Endometrial microvascular endothelial cells (primary cell): ENCODE data around the gene CHIC2. TPM values are rescaled to one million over a fixed set of nuclear protein-coding genes. Genes with fewer than 3 reads are reported as not detected.

ENCODE experiments used
- in situ Hi-C: cut with HindIII; loops from 2 replicates; pipeline ENCODE4 v1.10.0; 2017; ENCODE audit warnings: low sequenced_read_pairs, low pct_unique_long_range_greater_than_20kb; ENCODE audit errors: inconsistent ontology term
- total RNA-seq: library from RNA; depleted of rRNA; stranded (reverse); fragments of >200 nt; gene quantifications from one replicate; pipeline ENCODE4 v1.2.3, GENCODE V29; 2015; ENCODE audit errors: inconsistent ontology term

The CHIC2 gene
- total RNA-seq, 1 donor from 2014 or later = 39.5 TPM

GRCh38 chr4:53981066-53981465, 83.3 kb downstream of the CHIC2 start:
- in situ Hi-C loops = no loop called here

- in situ Hi-C loops = no loop called here
Observed at GRCh38 chr4:53974561-53974960, 89.8 kb downstream of the CHIC2 start.

- in situ Hi-C loops = no loop called here
Observed at GRCh38 chr4:53967986-53968385, 96.4 kb downstream of the CHIC2 start.

- in situ Hi-C loops = no loop called here
Observed at GRCh38 chr4:53963781-53964180, 100.6 kb downstream of the CHIC2 start.

- in situ Hi-C loops = no loop called here
Observed at GRCh38 chr4:53963336-53963735, 101.1 kb downstream of the CHIC2 start.

- in situ Hi-C loops = no loop called here
Observed at GRCh38 chr4:53962516-53963225, 101.7 kb downstream of the CHIC2 start.

- in situ Hi-C loops = no loop called here
Observed at GRCh38 chr4:53961351-53961750, 103.1 kb downstream of the CHIC2 start.

GRCh38 chr4:53960843-53961242, 103.6 kb downstream of the CHIC2 start:
- in situ Hi-C loops = no loop called here

Other genes starting within 250 kb of the CHIC2 start
- gene GSX2, start 35.6 kb upstream of the CHIC2 start, total RNA-seq = not detected
- 0.46 TPM for gene PDGFRA, start 164.7 kb upstream of the CHIC2 start, total RNA-seq